Neuron (in vitro differentiated cells): ENCODE data around the gene PXDN.
"Not testable (repeated sequence)": the region's sequence is repeated elsewhere in the genome, so short reads cannot be mapped to it uniquely, and the experiment has no call there.

Experiments
- H2AFZ ChIP-seq: one replicate; pipeline ENCODE4 v1.6.1; 2013; ENCODE audit warnings: low read depth, mild to moderate bottlenecking, inconsistent platforms, low read length, moderate library complexity
- H3K27me3 ChIP-seq: one replicate; pipeline ENCODE4 v1.6.1; 2013; ENCODE audit warnings: low read length; ENCODE audit not compliant: insufficient read depth
- H3K36me3 ChIP-seq: one replicate; pipeline ENCODE4 v1.6.1; 2013; ENCODE audit warnings: low read length; ENCODE audit not compliant: insufficient read depth
- H3K4me1 ChIP-seq: one replicate; pipeline ENCODE4 v1.6.1; 2013; ENCODE audit warnings: low read length; ENCODE audit not compliant: insufficient read depth
- H3K4me3 ChIP-seq: 2 replicates; pipeline ENCODE4 v1.5.1; 2013; ENCODE audit warnings: mild to moderate bottlenecking, low read length, moderate library complexity
- H3K9me3 ChIP-seq: one replicate; pipeline ENCODE4 v1.6.1; 2013; ENCODE audit warnings: low read length

The PXDN gene

GRCh38 chr2:1782514-1782913, 38.2 kb upstream of the PXDN start:
- no peaks in the 10 kb centered on the region for H3K4me1 ChIP-seq
- no peaks in the 10 kb centered on the region for H3K9me3 ChIP-seq

GRCh38 chr2:1781291-1782080, 37.2 kb upstream of the PXDN start:
- Histone ChIP-seq H3K36me3 (no peaks in the 10 kb centered on the region), H3K4me3 (no peak overlapping the region), H2AFZ (no peak overlapping the region), H3K27me3 (no peaks in the 10 kb centered on the region), H3K4me1 (no peaks in the 10 kb centered on the region), H3K9me3 (no peaks in the 10 kb centered on the region)

More at GRCh38 chr2:1782514-1782913, 38.2 kb upstream of the PXDN start:
- Histone ChIP-seq H3K36me3 (no peaks in the 10 kb centered on the region), H3K4me3 (no peak overlapping the region), H3K27me3 (no peaks in the 10 kb centered on the region), H2AFZ (no peak overlapping the region)

- H2AFZ ChIP-seq: no peak overlapping the region
- H3K9me3 ChIP-seq: no peaks in the 10 kb centered on the region
- no peaks in the 10 kb centered on the region for H3K36me3 ChIP-seq
- H3K27me3 ChIP-seq: no peaks in the 10 kb centered on the region
- H3K4me3 ChIP-seq: no peak overlapping the region
- no peaks in the 10 kb centered on the region for H3K4me1 ChIP-seq
Observed at GRCh38 chr2:1780693-1781092, 36.4 kb upstream of the PXDN start.

GRCh38 chr2:1780054-1780453, 35.7 kb upstream of the PXDN start:
- not testable (repeated sequence) for H3K27me3 ChIP-seq, H3K4me3 ChIP-seq, H3K9me3 ChIP-seq, H3K36me3 ChIP-seq, H3K4me1 ChIP-seq, H2AFZ ChIP-seq

GRCh38 chr2:1778566-1778965, 34.3 kb upstream of the PXDN start:
- H3K27me3 ChIP-seq: no peaks in the 10 kb centered on the region
- no peak overlapping the region for H3K4me3 ChIP-seq
- H3K9me3 ChIP-seq: no peaks in the 10 kb centered on the region
- H3K36me3 ChIP-seq: no peaks in the 10 kb centered on the region
- H3K4me1 ChIP-seq: no peaks in the 10 kb centered on the region
- H2AFZ ChIP-seq: no peak overlapping the region

GRCh38 chr2:1777781-1778180, 33.5 kb upstream of the PXDN start:
- Histone ChIP-seq H3K4me1 (no peaks in the 10 kb centered on the region), H3K36me3 (no peaks in the 10 kb centered on the region), H3K9me3 (no peaks in the 10 kb centered on the region), H2AFZ (no peak overlapping the region), H3K4me3 (no peak overlapping the region), H3K27me3 (no peaks in the 10 kb centered on the region)

- H2AFZ ChIP-seq: no peak overlapping the region
- no peaks in the 10 kb centered on the region for H3K9me3 ChIP-seq
Observed at GRCh38 chr2:1777156-1777555, 32.8 kb upstream of the PXDN start.

GRCh38 chr2:1775511-1776035, 31.3 kb upstream of the PXDN start:
- no peaks in the 10 kb centered on the region for H3K27me3 ChIP-seq
- H3K36me3 ChIP-seq: no peaks in the 10 kb centered on the region

More at GRCh38 chr2:1777156-1777555, 32.8 kb upstream of the PXDN start:
- H3K4me3 ChIP-seq: no peak overlapping the region
- H3K27me3 ChIP-seq: no peaks in the 10 kb centered on the region
- H3K36me3 ChIP-seq: no peaks in the 10 kb centered on the region
- no peaks in the 10 kb centered on the region for H3K4me1 ChIP-seq

GRCh38 chr2:1774929-1775328, 30.6 kb upstream of the PXDN start:
- no peaks in the 10 kb centered on the region for H3K9me3 ChIP-seq
- H3K27me3 ChIP-seq: no peaks in the 10 kb centered on the region
- H3K36me3 ChIP-seq: no peaks in the 10 kb centered on the region
- H2AFZ ChIP-seq: no peak overlapping the region
- H3K4me3 ChIP-seq: no peak overlapping the region
- H3K4me1 ChIP-seq: no peaks in the 10 kb centered on the region

More at GRCh38 chr2:1775511-1776035, 31.3 kb upstream of the PXDN start:
- no peak overlapping the region for H2AFZ ChIP-seq
- no peak overlapping the region for H3K4me3 ChIP-seq
- H3K4me1 ChIP-seq: no peaks in the 10 kb centered on the region
- no peaks in the 10 kb centered on the region for H3K9me3 ChIP-seq

GRCh38 chr2:1773883-1774282, 29.6 kb upstream of the PXDN start:
- H3K27me3 ChIP-seq: no peaks in the 10 kb centered on the region
- H3K4me3 ChIP-seq: no peak overlapping the region
- H2AFZ ChIP-seq: no peak overlapping the region
- no peaks in the 10 kb centered on the region for H3K9me3 ChIP-seq
- no peaks in the 10 kb centered on the region for H3K4me1 ChIP-seq
- H3K36me3 ChIP-seq: no peaks in the 10 kb centered on the region

- no peak overlapping the region for H2AFZ ChIP-seq
- H3K4me1 ChIP-seq: no peaks in the 10 kb centered on the region
- H3K27me3 ChIP-seq: no peaks in the 10 kb centered on the region
- no peaks in the 10 kb centered on the region for H3K36me3 ChIP-seq
- H3K4me3 ChIP-seq: no peak overlapping the region
- H3K9me3 ChIP-seq: no peaks in the 10 kb centered on the region
Observed at GRCh38 chr2:1772471-1773267, 28.4 kb upstream of the PXDN start.

GRCh38 chr2:1771626-1772280, 27.4 kb upstream of the PXDN start:
- no peaks in the 10 kb centered on the region for H3K36me3 ChIP-seq
- H3K9me3 ChIP-seq: no peaks in the 10 kb centered on the region
- no peaks in the 10 kb centered on the region for H3K27me3 ChIP-seq
- no peak overlapping the region for H3K4me3 ChIP-seq
- H2AFZ ChIP-seq: no peak overlapping the region
- H3K4me1 ChIP-seq: no peaks in the 10 kb centered on the region
